Activated naive CD4-positive, alpha-beta T cell treated with Interleukin-2 at 50 U/mL for 16 hours (primary cell): ENCODE results near the gene LARP1.
"Not testable (repeated sequence)": the region's sequence is repeated elsewhere in the genome, so short reads cannot be mapped to it uniquely, and the experiment has no call there.

Experiments used
- DNase-seq: peaks from one replicate; pipeline ENCODE4 v3.0.0-alpha.2; 2020

The LARP1 gene

DNA sequence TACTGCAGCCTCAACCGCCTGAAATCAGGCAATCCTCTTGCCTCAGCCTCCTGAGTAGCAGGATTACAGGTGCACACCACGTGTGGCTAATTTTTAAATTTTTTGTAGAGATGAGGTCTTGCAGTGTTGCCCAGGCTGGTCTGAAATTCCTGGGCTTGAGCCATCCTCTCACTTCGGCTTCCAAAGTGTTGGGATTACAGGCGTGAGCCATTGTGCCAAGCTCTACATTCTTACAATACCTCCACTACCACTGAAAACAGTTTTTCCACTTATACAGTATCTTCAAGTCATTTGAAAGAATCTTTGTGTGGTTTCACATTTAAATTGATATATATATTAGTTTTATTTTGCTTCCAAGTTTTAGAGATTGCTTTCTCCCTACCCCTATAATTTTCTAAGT is 42.6 kb downstream of the LARP1 start:
- DNase-seq: no peak

DNA sequence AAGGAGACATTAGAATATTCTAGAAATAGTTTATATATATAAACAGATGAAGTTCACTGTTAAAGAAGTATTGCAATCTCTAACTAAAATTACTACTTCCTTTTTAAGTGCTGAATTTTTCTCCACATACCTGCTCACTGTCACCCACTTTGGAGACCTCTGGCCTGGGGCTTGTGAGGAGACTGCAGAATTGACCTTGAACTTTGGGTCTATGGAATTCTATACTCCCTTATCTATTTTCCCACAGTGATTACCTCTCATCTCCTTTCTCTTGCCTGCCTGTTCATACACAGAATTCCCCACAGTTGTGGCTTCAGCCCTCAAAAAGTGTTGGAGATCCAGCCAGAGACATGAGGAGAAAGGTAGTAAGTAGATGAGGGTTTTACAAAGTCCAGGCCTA is 45.4 kb downstream of the LARP1 start:
- DNase-seq: no peak

DNA sequence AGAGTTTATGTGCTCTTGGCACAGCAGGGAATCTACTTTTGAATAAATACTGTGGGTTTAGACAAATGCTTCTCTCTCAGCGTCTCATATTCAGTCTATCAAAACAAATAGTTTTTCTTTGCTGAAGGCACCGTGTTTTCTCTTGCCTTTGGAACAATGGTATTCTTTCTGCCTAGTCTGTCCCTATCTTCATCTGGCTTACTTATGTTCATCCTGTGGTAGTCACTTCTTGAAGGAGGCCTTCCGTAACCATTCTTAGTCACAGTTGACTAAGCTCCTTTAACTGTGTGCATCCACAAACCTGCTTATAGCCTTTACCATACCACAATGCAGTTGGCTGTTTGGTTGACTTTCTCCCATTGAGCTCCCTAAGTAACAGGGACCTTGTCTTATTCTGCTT is 45.9 kb downstream of the LARP1 start:
- no peak for DNase-seq

DNA sequence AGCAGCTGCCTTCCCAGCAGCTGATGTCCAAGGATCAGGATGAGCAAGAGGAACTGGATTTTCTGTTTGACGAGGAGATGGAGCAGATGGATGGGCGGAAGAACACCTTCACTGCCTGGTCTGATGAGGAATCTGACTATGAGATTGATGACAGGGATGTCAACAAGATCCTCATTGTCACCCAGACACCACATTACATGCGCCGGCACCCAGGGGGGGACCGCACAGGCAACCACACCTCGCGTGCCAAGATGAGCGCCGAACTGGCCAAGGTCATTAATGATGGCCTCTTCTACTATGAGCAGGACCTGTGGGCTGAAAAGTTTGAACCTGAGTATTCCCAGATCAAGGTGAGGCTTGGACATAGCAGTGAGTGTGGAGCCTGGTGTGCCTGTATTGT is 46.9 kb downstream of the LARP1 start:
- no peak for DNase-seq

DNA sequence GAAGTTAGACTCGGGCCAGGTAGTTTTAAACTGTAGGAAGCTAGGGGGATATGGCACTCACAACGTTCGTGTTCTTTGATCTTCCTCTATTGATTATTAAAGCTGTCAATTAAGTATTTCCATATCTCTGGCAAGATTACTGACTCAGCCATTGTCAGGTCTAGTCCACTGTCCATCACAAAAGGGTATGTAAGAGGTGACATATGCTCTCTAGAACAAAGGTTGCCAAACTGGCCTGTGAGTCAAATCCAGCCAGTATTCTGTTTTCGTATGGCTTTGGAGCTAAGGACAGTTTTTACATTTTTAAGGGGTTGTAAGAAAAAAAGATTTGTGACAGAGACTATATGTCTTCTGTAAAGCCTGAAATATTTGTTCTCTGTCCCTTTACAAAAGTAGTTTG is 51.0 kb downstream of the LARP1 start:
- DNase-seq: no peak

DNA sequence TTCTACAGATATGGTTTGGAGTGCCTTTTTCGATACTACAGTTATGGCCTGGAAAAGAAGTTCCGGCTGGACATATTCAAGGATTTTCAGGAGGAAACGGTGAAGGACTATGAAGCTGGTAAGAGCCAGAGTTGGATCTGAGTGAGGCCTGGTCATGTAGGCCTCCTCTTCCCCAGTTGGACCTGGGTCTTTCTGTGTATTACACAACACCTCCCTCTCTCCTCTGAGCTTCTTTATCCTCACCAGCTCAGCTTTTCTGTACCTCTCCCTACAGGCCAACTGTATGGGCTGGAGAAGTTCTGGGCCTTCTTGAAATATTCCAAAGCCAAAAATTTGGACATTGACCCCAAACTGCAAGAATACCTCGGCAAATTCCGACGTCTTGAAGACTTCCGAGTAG is 56.1 kb downstream of the LARP1 start:
- DNase-seq: no peak

DNA sequence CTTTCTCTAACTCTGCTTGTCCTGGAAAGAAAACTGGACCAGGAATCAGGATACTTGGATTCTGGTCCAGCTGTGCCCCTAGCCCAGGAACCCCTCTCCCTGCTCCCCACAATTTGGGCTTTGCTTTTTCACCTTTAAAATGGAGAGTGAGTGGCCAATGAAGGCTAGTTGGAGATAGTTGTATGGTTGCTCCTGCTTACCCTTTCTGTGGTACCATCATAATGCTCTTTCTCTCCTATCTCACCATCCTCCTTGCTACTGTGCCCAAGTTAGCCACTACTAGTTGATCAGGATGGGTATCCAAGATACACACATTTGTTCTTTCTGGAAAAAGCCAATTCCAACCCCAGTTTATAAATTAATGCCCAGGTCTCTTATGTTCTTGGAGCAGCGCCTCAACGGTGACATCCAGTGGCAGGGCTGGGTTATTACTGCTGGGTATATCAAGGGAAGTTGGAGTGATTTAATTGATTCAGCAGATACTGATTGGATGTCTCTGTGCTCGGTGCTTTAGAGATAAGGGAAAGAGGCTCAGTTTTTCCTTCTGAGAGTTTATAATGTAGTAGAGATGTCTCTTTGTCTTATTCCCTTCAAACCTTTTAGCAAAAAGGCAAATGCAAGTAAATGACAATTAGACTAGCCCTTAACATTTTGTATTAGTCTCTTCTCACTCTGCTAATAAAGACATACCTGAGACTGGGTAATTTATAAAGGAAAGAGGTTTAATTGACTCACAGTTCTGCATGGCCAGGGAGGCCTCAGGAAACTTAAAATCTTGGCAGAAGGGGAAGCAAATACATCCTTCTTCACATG is 56.7 kb downstream of the LARP1 start:
- peak; percentile 64 for DNase-seq

DNA sequence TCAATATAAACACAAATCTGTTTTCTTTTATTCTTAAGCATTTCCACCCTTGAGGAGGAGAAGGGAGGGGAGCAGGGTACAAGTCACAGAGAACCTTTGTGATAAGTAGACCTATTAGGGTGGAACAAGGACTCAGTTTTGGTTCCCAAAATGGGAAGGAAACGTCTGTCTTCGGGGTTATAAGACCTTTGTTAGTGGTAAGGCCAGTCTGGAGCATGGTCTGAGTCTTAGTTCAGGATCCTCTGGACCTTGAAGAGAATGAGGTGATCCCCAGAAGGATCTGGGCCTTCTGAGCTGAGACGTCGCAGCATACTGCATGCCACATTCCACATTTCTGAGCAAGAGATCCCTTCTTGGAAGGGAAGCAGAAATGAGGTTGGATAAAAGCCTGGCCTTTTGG is 58.0 kb downstream of the LARP1 start:
- DNase-seq: no peak

DNA sequence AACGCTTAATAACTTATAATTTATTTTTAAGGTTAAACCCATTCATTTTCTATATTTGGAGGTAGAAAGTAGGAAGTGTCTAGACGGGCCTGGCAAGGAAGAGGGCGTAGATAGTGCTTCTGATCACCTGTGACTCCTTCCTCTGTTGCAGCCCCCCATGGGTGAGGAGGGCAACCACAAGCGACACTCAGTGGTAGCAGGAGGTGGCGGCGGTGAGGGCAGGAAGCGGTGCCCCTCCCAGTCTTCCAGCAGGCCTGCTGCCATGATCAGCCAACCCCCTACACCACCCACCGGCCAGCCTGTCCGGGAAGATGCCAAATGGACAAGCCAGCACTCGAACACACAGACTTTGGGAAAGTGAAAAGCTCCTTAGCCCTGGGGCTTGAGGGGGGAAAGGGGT is 58.6 kb downstream of the LARP1 start:
- no peak for DNase-seq

DNA sequence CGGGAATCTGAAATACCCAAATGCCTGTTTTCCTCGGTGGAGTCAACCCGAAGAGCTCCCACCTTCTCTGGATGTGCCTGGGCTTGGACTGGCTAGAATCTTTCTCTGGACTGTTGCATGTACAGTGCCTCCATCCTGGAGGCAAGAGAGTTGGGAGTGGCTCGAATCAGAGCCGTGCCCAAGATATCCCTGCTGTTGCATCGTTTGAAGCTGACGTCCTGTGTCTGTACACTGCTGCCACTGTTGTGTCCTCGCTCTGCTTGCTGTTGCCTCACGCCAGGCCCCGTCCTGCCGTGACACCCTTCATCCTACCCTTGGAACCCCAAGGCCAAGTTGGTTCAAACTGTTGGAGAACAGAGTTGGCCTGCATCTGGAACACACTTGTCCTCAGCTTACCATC is 59.8 kb downstream of the LARP1 start:
- DNase-seq: no peak

DNA sequence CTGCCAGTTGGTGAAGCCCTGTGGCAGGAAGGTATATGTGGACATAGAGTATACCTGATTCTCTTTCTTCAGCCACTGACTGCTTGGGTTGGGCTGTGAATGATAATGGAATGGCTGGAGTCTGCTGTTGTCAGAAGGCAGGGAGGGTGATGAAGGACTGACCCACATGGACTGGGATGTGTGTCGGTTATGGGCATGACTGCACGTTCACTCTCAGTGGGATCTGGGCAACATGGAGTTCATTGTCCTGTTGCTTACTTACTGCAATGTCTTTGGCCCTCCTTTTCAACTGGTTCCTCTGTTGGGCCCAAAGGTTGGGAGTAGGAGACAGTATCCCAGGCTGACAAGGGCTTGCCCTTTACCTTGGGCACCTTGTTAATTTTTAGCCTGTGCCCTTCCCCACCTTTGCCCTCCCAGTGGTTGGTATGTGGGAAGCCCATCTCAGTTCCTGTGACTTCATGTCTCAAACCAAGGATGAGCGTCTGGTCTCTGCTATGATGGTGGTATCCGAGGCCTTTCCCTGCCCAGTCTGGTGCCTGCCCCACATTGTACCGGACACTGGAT is 60.6 kb downstream of the LARP1 start:
- no peak for DNase-seq

DNA sequence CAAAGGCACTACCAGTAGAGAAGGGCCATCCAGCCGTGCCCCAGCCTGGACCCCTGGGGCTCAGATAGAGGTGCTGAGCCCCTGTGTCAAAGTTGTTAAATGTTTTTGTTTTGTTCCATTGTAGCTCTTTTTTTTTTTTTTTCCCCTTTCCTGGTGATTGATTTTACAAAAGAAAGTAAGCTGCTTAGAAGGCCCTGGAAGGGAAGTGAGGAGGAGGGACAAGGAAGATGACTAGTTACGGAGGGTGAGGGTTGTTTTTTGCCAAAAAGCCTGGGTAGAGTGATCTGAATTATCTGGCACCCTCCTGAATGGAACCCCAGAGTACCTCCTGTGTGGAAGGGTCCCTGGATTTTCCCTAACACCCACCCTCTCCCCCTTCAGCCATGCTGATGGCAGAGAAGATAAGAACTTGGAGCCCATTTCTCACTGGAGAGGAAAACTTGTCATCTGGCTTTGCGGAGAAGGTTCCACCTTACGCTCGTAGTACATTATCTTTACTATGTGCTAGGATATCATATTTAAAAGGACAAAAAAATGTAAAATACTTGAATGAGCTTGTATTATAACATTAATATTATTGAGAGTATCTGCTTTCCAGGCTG is 61.8 kb downstream of the LARP1 start:
- no peak for DNase-seq

DNA sequence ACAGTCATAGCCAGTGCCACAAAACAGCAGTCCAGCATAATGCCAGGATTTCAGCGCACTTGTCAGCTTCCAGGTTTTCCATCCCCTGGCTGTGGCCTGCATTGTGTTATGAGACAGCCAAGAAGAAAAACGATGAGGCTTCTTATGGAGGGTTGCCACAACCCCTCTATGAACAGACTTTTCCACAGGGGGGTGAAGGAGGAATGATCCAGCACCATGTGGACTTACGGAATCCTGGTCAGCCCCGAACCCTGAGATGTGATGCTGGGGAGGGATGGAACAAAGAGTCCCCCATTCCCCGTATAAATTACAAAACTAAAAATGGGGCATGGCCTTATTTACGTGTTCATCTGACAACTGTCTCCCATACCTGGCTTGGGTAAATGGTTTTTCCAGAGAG is 62.6 kb downstream of the LARP1 start:
- no peak for DNase-seq

DNA sequence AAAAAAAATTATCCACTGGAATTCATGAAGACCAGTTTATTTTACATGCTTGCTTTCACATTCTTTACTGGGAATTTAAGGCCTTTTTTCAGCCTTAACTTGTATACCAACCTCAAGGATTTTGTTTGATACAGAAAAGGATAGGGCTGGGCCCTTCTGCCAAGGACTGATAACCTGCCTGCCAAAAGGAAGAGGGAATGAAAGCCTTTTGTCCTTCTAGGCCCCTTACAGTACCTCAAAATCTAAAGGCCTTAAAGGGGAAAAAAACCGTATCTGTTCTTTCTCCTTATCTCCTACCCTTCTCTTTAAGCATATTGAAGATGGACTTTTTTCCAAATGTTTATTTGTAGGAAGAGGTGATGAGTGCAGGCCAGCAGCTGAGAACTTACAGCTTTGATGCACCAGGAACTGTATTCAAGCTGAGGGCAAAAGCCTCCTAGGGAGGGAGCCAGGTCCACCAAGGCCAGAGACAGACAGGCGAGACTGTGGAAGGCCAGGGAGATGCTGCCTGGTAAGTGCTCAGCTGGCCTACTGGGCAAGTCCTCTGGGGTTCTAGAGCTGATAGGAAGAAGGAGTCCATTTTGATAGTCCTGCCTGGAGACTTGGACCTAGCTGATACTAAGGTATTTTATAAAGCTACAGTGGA is 63.4 kb downstream of the LARP1 start:
- DNase-seq: no peak

DNA sequence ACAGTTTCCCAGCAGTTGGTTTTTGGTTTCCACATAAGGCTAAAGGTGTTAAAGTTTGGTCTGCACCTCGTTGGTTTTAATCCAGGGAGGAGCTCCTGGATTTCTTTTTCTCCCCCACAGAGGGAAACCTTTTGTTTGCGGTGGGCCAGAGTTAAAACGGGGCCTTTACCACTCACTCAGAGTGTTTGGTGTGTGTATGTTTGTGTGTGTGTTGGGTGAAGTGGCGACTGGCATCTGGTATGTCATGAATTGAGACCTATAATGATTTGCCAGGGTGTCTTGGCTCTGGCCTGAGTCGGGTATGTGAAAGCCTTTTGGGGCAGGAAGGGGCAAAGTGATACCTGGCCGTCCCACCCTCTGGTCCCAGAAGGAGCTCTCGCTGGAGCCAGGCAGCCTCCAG is 64.4 kb downstream of the LARP1 start:
- no peak for DNase-seq

DNA sequence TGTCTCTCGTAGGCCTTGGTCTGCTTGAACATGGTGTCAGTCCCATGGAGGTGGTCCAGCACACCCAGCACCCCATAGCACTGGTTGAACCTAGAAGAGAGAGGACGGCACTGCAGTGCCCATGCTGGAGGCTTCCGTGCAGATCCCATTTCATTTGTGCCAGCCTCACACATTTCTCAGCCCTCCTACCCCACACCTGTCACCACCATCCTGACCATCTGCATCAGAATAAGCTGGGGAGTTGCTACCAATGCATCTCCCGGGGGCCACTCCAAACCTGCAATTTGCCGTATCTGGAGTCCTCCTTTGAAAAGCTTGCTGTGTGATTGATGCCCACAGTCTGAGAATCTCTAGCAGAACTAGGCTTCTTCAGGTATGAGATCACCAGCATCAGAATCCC is 65.2 kb downstream of the LARP1 start:
- no peak for DNase-seq

DNA sequence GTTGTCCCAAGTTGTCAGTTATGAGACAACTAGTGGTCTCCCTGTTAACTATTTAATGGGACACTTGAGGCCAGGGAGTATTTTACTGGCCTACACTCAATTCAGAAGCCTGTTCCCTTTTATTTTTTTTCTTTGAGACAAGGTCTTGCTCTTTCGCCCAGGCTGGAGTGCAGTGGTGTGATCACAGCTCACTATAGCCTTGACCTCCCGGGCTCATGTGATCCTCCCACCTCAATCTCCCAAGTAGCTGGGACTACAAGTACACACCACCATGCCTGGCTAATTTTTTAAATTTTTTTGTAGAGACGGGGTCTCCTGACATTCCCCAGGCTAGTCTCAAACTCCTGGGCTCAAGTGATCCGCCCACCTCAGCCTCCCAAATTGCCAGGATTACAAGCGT is 67.7 kb downstream of the LARP1 start:
- not testable (repeated sequence) for DNase-seq

DNA sequence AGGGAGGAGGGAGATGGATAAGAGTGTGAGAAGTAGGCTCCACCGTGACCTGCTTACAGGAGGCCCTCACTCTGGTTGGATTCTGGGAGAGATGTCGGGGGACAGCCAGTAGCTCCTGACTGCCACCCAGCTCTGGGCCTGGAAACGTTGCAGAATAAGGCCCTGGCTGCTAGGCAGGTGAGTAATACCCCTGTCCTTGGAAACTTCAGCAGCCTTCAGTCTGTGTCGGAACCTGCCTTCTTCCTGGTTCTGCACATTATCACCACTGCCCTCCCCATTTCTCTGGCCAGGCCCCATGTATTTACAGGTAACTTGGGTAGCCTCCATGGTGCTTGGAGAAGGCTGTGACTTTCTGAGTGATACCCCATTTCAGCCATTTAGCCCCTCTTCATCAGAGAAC is 68.4 kb downstream of the LARP1 start:
- no peak for DNase-seq

DNA sequence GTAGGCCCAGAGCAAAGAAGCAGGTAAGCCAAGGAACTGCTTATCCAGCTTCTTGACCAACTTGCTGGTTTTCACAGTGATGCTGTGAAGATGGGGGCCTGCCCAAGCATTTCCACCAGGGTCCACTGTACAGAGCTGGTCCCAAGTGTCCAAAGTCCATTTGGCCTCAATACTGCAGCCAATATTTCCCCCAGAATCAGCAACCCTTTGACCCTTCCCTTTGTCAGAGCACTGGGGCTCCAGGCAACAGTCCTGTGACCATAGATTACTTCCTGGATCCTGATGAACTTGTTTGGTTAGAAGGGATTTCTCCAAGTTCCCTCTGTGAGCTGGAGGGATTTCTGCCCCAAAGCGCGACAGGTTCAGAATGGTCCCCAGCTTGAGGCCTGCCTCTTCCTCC is 68.9 kb downstream of the LARP1 start:
- no peak for DNase-seq

DNA sequence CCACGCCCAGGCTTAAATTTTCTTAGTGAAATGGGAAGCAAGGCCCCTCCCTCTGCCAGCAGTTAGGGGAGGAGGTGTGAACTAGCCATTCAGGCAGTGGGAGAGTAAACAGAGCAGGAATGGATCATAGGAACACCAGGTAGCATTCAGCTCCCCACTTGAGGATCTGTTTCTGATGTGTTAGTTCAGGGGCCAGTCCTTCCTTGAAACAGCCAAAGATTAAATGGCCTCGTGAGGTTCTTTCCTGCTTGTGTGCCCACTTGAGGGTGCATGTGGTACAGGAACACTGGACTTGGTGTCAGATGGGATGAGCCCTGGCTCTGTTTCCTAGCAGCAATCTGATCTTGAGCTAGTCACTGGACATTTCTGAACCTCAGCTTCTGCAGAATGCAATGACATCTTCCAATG is 74.0 kb downstream of the LARP1 start:
- no peak for DNase-seq

DNA sequence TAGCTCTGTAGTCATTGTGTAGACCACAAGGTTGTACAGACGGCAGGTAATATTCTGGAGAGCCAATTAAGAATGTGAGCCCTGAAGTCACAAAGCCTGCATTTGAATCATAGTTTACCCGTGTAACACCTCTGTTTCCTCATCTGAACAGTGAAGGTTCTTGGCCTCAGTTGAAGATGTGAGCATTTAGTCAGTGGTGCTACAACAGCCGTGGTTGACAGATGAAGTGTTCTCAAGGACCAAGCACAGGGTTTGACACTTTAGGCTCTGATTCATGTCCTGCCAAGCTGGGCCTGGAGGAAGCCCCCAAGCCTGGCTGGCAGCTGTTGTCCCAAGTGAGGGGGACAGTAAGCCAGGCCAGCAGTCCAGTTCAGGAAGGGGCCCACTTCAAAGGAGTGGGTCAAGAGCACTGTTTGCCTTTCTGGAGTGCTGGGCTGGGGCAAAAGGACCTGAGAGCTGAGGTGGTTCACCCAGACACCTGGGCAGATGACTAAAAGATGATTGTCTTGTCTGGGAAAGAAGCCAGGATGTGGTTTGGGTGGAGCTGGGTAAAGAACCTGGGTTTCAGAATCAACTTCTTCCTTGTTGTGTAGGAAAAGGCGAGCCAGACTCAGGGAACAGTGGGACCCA is 74.5 kb downstream of the LARP1 start:
- DNase-seq: peak; percentile 11

DNA sequence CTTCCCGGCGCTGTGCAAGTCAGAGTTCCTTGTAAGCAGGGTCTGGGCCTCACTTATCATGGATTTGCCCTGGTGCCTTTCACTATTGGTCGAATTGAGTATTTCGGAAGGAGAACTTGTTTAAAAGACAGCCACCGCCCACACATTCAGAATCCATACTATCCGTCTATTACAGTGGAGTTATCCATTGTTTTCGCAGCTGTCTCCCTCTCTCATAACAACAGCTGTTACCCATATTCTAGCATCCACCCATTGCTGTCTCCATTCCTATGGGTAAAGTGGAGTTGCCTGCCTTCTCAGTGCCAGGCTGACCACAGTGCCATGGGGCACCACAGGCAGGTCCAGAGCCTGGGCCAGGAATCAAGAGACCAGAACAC is 75.0 kb downstream of the LARP1 start:
- no peak for DNase-seq

DNA sequence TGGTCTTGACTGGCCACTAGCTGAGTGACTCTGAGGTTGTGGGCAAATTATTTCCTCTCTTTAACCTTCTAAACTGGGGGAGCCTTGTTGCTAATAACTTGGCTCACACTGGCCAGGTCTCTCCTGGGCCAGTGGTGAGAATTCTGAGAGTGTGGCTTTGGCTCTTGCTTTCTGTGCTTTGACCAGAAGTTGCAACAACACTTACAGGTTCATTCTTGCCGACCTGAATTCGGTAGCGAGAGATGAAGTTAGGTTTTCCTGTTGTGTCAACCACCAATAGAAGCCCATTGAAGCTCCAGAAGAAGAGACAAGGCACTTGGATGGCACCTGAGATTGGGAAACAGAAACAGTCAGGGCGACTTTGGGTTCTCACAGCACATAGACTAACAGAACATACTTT is 75.4 kb downstream of the LARP1 start:
- no peak for DNase-seq

DNA sequence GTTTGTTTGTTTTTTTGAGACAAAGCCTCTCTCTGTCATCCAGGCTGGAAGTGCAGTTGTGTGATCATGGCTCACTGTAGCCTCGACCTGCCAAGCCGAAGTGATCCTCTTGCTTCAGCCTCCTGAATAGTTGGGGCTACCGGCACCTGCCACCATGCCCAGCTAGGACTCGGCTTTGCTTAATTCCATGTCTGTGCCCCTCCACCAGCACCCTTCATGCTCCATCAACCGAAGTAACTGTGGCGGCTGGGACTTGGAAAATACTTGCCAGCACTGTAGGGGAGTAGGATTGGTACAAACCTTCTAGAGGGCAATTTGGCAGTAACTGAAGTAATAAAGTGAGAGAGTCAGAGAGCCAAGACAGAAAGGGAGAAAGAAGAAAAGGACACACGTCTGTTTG is 76.3 kb downstream of the LARP1 start:
- DNase-seq: no peak
